Trophoblast cell (in vitro differentiated cells and primary cell): ENCODE measurements around the gene UBR7.

Experiments
- DNase-seq, 2 donors: peaks; one replicate each; pipeline ENCODE4 v3.0.0-alpha.2; 2016
- H2AFZ ChIP-seq: 2 replicates; pipeline ENCODE4 v1.6.1; 2013; ENCODE audit warnings: low read length, moderate library complexity, mild to moderate bottlenecking; ENCODE audit not compliant: insufficient read depth, poor library complexity
- H2AK5ac ChIP-seq: 2 replicates; pipeline ENCODE4 v1.6.1; 2013; ENCODE audit warnings: mild to moderate bottlenecking, low read length
- H2BK120ac ChIP-seq: 2 replicates; pipeline ENCODE4 v1.6.1; 2013; ENCODE audit warnings: low read length, mild to moderate bottlenecking, moderate library complexity; ENCODE audit not compliant: insufficient read depth, poor library complexity
- H2BK12ac ChIP-seq: 2 replicates; pipeline ENCODE4 v1.6.1; 2013; ENCODE audit warnings: mild to moderate bottlenecking, low read length, moderate library complexity
- H2BK5ac ChIP-seq: 2 replicates; pipeline ENCODE4 v1.6.1; 2013; ENCODE audit warnings: low read length, low read depth, moderate library complexity, mild to moderate bottlenecking; ENCODE audit not compliant: poor library complexity
- H3K14ac ChIP-seq: 2 replicates; pipeline ENCODE4 v1.6.1; 2013; ENCODE audit warnings: mild to moderate bottlenecking, low read length
- H3K18ac ChIP-seq: 2 replicates; pipeline ENCODE4 v1.6.1; 2013; ENCODE audit warnings: mild to moderate bottlenecking, low read length
- H3K23ac ChIP-seq: 2 replicates; pipeline ENCODE4 v1.6.1; 2013; ENCODE audit warnings: low read length
- H3K27ac ChIP-seq: 2 replicates; pipeline ENCODE4 v1.5.1; 2013; ENCODE audit warnings: low read depth, mild to moderate bottlenecking, inconsistent platforms, low read length, moderate library complexity
- H3K27me3 ChIP-seq: 2 replicates; pipeline ENCODE4 v1.6.1; 2013; ENCODE audit warnings: inconsistent platforms, mild to moderate bottlenecking, low read length, moderate library complexity; ENCODE audit not compliant: insufficient read depth
- H3K36me3 ChIP-seq, 2 experiments: 1 replicate in 1 of 2; 2 replicates in 1 of 2; pipeline ENCODE4 v1.6.1; 2013; ENCODE audit warnings: low read length in 2 of 2, mild to moderate bottlenecking in 2 of 2, moderate library complexity in 1 of 2; ENCODE audit not compliant: insufficient read depth in 2 of 2, control insufficient read depth in 1 of 2
- H3K4ac ChIP-seq: 2 replicates; pipeline ENCODE4 v1.6.1; 2013; ENCODE audit warnings: low read depth, mild to moderate bottlenecking, low read length, moderate library complexity
- H3K4me1 ChIP-seq, 2 experiments: 1 replicate in 1 of 2; 2 replicates in 1 of 2; pipeline ENCODE4 v1.6.1; 2013; ENCODE audit warnings: low read length in 2 of 2, mild to moderate bottlenecking in 2 of 2, moderate library complexity in 1 of 2; ENCODE audit not compliant: insufficient read depth in 2 of 2, control insufficient read depth in 1 of 2
- H3K4me2 ChIP-seq: 2 replicates; pipeline ENCODE4 v1.6.1; 2013; ENCODE audit warnings: inconsistent platforms, mild to moderate bottlenecking, low read length, moderate library complexity
- H3K4me3 ChIP-seq: 2 replicates; pipeline ENCODE4 v1.5.1; 2013; ENCODE audit warnings: mild to moderate bottlenecking, low read depth, low read length, inconsistent platforms
- H3K79me1 ChIP-seq: one replicate; pipeline ENCODE4 v1.6.1; 2013; ENCODE audit warnings: low read length
- H3K79me2 ChIP-seq: 2 replicates; pipeline ENCODE4 v1.6.1; 2013; ENCODE audit warnings: low read length, mild to moderate bottlenecking; ENCODE audit not compliant: control insufficient read depth, insufficient read depth, poor library complexity
- H3K9ac ChIP-seq: 2 replicates; pipeline ENCODE4 v1.6.1; 2013; ENCODE audit warnings: mild to moderate bottlenecking, low read length
- H3K9me3 ChIP-seq: 2 replicates; pipeline ENCODE4 v1.6.1; 2013; ENCODE audit warnings: low read depth, mild to moderate bottlenecking, control low read depth, inconsistent platforms, low read length; ENCODE audit not compliant: insufficient read depth
- H4K12ac ChIP-seq: 2 replicates; pipeline ENCODE4 v1.6.1; 2013; ENCODE audit warnings: low read depth, mild to moderate bottlenecking, low read length, moderate library complexity
- H4K8ac ChIP-seq: 2 replicates; pipeline ENCODE4 v1.6.1; 2013; ENCODE audit warnings: low read depth, mild to moderate bottlenecking, low read length, moderate library complexity
- H4K91ac ChIP-seq: one replicate; pipeline ENCODE4 v1.6.1; 2013; ENCODE audit warnings: low read depth, mild to moderate bottlenecking, low read length, moderate library complexity
- WGBS: extraction: QIAGEN DNeasy Blood & Tissue Kit; methylation state at CpG from one replicate; pipeline ENCODE4 v1.1.7; 2013; ENCODE audit warnings: missing lambda C conversion rate; ENCODE audit not compliant: insufficient read length, insufficient coverage; ENCODE audit errors: extremely low coverage; 5-methylcytosine and 5-hydroxymethylcytosine counted together

The UBR7 gene

DNA sequence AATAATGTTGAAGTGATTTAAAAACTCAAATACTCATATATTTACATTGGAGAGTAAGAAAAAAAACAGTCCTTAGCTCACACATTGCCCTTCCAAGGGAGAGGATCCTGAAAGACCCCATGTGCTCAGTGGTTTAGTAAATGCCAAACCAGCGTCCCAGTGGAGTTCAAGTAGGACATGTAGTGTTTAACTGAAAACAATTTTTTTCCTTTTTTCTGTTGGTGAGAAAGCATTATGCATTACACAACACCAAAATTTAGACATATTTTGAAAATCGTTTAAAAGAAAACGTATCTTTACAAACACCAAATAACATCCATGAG, 33.6 kb downstream of the UBR7 start:
- no peak overlapping the region for H4K12ac ChIP-seq
- peaks cover 26 to 35% of the 10 kb centered on the region in 2 experiments for H3K36me3 ChIP-seq
- WGBS, result no CpG with 5 or more reads among the region's 3 CpGs
- H3K14ac ChIP-seq, result no peak overlapping the region
- no peak overlapping the region for H2BK120ac ChIP-seq
- no peak overlapping the region for H2BK12ac ChIP-seq
- no peaks in the 10 kb centered on the region for H3K4me1 ChIP-seq
- no peak overlapping the region for H3K4me3 ChIP-seq
- no peak overlapping the region for H3K23ac ChIP-seq
- no peak overlapping the region for H2AK5ac ChIP-seq
- no peak overlapping the region for H3K18ac ChIP-seq
- H3K27me3 ChIP-seq, result no peaks in the 10 kb centered on the region
- no peak overlapping the region for H4K8ac ChIP-seq
- no peak for DNase-seq
- no peak overlapping the region for H3K27ac ChIP-seq
- H3K79me1 ChIP-seq, result no peaks in the 10 kb centered on the region
- H3K9ac ChIP-seq, result no peak overlapping the region
- no peak overlapping the region for H4K91ac ChIP-seq
- no peak overlapping the region for H3K4me2 ChIP-seq
- H3K79me2 ChIP-seq, result no peaks in the 10 kb centered on the region
- no peak overlapping the region for H2AFZ ChIP-seq
- no peak overlapping the region for H3K4ac ChIP-seq
- no peaks in the 10 kb centered on the region for H3K9me3 ChIP-seq
- no peak overlapping the region for H2BK5ac ChIP-seq

DNA sequence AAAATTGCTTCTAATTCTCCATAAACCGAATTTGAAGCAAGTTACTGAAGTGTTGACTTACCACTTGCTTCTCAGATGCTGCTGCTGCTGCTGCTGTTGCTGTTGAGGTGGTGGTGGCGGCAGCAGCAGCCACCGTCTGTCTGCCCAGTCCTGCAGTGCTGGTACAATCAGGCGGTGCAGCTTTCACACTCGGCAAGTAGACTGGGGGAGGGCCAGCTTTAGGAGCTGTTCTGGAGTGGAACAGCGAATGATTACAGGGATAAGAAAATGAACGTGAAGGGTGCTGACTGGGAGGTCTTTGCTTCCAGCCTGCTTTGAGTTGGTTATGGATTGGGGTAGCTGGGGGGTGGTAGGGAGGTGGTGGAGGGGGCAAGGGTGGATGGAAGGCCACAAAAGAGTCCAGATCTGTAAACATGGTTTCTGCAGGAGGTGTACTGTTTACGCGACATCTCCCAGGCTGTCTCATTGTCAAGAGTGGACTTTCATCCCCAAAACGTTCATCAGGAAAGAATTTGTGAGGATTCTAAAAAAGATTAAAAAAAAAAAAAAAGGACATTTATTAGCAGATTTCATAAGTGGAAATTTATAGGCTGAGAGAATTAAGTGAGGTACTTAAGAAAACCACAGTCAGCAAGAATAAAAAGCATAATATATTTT, 38.8 kb downstream of the UBR7 start:
- Histone ChIP-seq H3K9ac (no peak overlapping the region), H4K8ac (no peak overlapping the region), H3K79me1 (no peaks in the 10 kb centered on the region), H3K79me2 (no peaks in the 10 kb centered on the region), H3K27me3 (no peaks in the 10 kb centered on the region), H4K91ac (no peak overlapping the region), H4K12ac (no peak overlapping the region), H3K18ac (no peak overlapping the region), H3K4me1 (no peaks in the 10 kb centered on the region), H3K4me2 (no peak overlapping the region), H3K14ac (no peak overlapping the region), H2BK12ac (no peak overlapping the region), H2BK120ac (no peak overlapping the region), H3K9me3 (no peaks in the 10 kb centered on the region), H2AK5ac (no peak overlapping the region), H3K36me3 (peaks cover 41 to 55% of the 10 kb centered on the region in 2 experiments), H3K4me3 (no peak overlapping the region), H2BK5ac (no peak overlapping the region), H3K27ac (no peak overlapping the region), H3K23ac (no peak overlapping the region), H3K4ac (no peak overlapping the region), H2AFZ (no peak overlapping the region)
- DNase-seq, result no peak
- WGBS, result no CpG with 5 or more reads among the region's 10 CpGs

DNA sequence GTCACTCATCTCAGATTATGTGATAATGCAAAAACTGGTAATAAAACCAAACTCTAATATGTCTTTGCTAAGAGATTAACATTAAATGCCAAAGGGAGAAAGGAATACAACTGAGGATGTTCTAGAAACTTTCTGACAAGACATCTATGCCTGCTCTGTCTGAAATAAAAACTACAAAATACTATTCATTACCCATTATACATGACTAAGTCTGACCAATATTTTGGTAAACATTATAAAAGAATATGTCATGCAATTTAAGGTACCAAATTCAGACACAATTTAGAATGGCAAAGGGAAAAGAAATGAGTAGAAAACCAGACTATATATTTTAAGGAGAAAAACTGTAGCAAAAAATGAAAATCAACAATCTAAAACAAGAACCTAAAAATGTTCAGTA, 39.5 kb downstream of the UBR7 start:
- no peak overlapping the region for H3K9ac ChIP-seq

DNA sequence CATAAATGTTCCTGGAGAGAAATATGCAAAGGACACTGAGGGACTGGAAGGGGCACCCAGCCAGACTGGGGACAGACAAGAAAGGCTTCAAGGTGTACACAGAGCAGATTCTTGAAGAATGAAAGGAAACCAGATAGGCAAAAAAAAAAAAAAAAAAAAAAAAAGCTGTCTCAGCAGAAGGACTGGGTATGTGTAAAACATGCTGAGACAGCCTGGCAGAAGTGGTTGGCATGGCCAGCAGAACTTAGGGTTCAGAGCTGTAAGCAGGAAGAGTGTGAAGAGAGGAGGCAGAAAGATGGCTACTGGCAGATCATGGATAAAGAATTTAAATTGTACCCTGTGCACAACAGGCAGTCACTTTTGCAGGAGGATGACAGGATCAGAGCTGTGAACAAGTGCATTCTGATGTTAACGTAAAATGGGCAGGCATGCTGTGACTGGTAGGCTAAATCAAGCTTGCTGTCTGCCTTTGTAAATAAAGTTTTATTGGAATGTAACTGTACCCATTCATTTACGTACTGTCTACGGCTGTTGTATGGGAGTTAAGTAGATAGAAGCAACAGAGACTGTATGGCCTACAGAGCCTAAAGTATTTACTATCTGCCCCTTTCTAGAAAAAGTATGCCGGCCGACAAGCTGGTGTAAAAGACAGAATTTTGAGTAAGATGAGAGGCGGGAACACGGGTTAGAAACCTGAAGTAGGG, 42.2 kb downstream of the UBR7 start:
- Histone ChIP-seq H3K9ac (no peak overlapping the region), H3K4me3 (no peak overlapping the region), H3K14ac (no peak overlapping the region), H2BK120ac (no peak overlapping the region), H2BK12ac (no peak overlapping the region), H2AK5ac (no peak overlapping the region), H3K23ac (no peak overlapping the region), H2AFZ (no peak overlapping the region), H3K79me2 (no peaks in the 10 kb centered on the region), H2BK5ac (no peak overlapping the region), H3K27ac (no peak overlapping the region), H3K4me1 (no peaks in the 10 kb centered on the region), H3K4me2 (no peak overlapping the region), H3K79me1 (no peaks in the 10 kb centered on the region), H3K36me3 (peaks cover 28 to 39% of the 10 kb centered on the region in 2 experiments), H3K18ac (peak overlapping the region; percentile 40), H4K91ac (no peak overlapping the region), H4K8ac (no peak overlapping the region), H3K27me3 (no peaks in the 10 kb centered on the region), H3K9me3 (no peaks in the 10 kb centered on the region), H3K4ac (no peak overlapping the region), H4K12ac (no peak overlapping the region)
- no peak for DNase-seq
- WGBS, result no CpG with 5 or more reads among the region's 7 CpGs

More for the DNA sequence above, 39.5 kb downstream of the UBR7 start:
- H3K4ac ChIP-seq, result no peak overlapping the region
- no peaks in the 10 kb centered on the region for H3K79me2 ChIP-seq
- H2AFZ ChIP-seq, result no peak overlapping the region
- H4K91ac ChIP-seq, result no peak overlapping the region
- H4K12ac ChIP-seq, result no peak overlapping the region
- no peak overlapping the region for H3K4me3 ChIP-seq
- no peaks in the 10 kb centered on the region for H3K79me1 ChIP-seq
- H3K4me2 ChIP-seq, result no peak overlapping the region
- H3K4me1 ChIP-seq, result no peaks in the 10 kb centered on the region
- H3K36me3 ChIP-seq, result peaks cover 38 to 52% of the 10 kb centered on the region in 2 experiments
- H2AK5ac ChIP-seq, result no peak overlapping the region
- H3K14ac ChIP-seq, result no peak overlapping the region
- no peak overlapping the region for H3K18ac ChIP-seq
- H2BK120ac ChIP-seq, result no peak overlapping the region
- no peak overlapping the region for H2BK12ac ChIP-seq
- no peak overlapping the region for H4K8ac ChIP-seq
- no peaks in the 10 kb centered on the region for H3K9me3 ChIP-seq
- no peak for DNase-seq
- H3K23ac ChIP-seq, result no peak overlapping the region
- no peaks in the 10 kb centered on the region for H3K27me3 ChIP-seq
- no peak overlapping the region for H2BK5ac ChIP-seq
- H3K27ac ChIP-seq, result no peak overlapping the region
